SW480 (cell line): ENCODE data around the gene LCN6.
A peak's percentile ranks its signal among the peaks of the same experiment; 100 is the strongest.
"Not testable (repeated sequence)": the region's sequence is repeated elsewhere in the genome, so short reads cannot be mapped to it uniquely, and the experiment has no call there.

Experiments
- DNase-seq: peaks from one replicate; pipeline ENCODE4 v3.0.0-alpha.2; 2016; ENCODE audit warnings: low spot score

The LCN6 gene

DNA sequence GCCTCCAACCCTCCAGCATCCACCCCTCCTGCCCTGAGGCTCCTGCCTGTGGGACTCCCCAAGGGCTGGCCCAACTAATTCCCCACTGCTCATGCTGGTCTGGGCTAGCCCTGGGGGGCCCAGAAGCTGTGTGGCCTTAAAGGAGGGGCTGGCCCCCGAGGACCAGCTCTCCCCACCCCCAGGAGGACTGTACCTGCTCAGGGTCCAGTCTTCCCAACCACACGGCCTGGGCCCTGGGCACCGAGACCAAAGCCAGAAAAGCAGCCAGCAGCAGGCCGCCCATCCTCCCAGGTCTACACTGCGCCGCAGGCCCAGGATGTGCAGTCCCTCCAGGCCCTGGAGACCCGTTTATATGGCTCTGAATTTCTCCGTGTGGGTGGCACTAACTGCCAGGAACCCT, at the start of gene LCN6:
Gene LCN6, minus strand, starts transcription at position 325 of the 400 bp plus-strand sequence. Its CDS starts 42 bp downstream, at position 283.
- DNase-seq: no peak

DNA sequence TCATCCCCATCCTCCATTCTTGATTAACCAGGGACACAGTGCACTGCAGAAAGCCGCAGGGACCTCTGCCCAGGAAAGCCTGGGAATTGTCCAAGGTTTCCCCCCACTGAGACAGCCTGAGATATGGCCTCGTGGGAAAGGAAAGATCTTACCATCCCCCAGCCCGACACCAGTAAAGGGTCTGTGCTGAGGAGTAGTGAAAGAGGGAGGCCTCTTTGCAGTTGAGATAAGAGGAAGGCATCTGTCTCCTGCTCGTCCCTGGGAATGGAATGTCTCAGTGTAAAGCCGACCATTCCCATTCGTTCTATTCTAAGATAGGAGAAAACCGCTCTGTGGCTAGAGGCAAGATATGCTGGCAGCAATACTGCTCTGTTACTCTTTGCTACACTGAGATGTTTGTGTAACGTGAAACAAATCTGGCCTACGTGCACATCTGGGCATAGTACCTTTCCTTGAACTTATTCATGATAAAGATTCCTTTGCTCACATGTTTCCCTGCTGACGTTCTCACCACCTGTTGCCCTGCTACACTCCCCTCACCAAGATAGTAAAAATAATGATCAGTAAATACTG, 48.5 kb upstream of the LCN6 start:
- DNase-seq: not testable (repeated sequence)

DNA sequence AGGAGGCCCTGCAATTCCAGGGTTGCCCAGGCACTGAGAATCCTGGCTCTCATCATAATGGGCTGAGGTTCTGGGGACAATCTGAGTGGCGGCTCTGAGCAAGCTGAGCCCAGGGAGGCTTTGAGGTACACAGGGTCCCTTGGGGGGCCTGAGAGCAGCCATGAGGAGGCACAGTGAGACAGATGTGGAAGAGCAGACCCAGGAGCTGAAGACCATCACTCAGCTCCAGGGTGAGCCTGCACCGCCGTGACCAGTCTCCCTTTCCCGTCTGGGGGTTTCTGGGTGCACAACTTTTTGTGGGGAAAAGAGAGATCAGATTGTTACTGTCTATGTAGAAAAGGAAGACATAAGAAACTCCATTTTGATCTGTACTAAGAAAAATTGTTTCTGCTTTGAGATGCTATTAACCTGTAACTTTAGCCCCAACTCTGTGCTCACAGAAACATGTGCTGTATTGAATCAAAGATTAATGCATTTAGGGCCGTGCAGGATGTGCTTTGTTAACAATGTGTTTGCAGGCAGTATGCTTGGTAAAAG, 48.0 kb upstream of the LCN6 start, which contains the start of gene CCDC183:
Gene CCDC183, plus strand, starts transcription at position 101 of the 537 bp plus-strand sequence. Its CDS starts 60 bp downstream, at position 161.
- no peak for DNase-seq

GRCh38 chr9:136795000-136795348, 46.6 kb upstream of the LCN6 start:
- DNase-seq: no peak

GRCh38 chr9:136794281-136794999, 46.1 kb upstream of the LCN6 start:
- no peak for DNase-seq

DNA sequence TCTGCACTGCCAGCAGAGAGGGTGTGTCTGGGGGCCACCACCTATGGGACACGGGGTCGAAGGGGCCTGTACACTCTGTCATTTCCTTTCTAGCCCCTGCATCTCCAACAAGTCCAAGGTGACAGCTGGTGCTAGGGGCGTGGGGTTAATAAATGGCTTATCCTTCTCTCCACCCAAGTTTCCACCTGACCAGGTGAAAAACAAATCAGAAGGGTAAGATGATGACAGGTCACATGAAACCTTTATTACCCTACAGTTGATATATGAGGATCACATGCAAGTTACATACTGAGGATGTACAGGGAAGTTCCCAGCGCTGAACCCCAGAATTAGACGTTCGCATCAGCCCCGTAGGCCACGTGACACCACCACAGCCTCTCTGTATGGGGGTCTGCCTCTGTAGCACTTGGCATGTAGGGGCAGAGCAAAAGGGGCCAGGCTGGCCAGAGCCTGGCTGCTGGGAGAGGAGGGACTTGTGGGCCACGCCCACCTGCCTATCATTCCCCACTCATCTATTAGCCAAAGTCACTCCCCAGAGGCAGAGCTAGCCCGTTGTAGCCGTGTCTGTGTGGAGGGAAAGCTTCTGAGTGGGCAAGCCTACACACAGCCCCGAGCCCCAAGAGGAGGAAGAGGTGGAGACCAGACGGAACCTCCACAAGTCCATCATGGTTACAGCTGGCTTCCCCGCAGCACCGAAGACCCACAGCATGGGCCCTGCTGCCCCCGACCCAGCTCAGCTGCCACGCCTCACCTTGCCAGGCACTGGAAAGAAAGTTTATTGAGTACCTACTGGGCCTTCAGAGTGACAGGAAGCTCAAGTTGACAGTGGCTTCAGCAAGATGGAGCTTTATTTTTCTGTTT, 45.0 kb upstream of the LCN6 start:
- DNase-seq: no peak

- no peak for DNase-seq
Observed at GRCh38 chr9:136792321-136793085, 44.2 kb upstream of the LCN6 start.

- peak; percentile 84 for DNase-seq
Observed at GRCh38 chr9:136791516-136792276, 43.4 kb upstream of the LCN6 start.

DNA sequence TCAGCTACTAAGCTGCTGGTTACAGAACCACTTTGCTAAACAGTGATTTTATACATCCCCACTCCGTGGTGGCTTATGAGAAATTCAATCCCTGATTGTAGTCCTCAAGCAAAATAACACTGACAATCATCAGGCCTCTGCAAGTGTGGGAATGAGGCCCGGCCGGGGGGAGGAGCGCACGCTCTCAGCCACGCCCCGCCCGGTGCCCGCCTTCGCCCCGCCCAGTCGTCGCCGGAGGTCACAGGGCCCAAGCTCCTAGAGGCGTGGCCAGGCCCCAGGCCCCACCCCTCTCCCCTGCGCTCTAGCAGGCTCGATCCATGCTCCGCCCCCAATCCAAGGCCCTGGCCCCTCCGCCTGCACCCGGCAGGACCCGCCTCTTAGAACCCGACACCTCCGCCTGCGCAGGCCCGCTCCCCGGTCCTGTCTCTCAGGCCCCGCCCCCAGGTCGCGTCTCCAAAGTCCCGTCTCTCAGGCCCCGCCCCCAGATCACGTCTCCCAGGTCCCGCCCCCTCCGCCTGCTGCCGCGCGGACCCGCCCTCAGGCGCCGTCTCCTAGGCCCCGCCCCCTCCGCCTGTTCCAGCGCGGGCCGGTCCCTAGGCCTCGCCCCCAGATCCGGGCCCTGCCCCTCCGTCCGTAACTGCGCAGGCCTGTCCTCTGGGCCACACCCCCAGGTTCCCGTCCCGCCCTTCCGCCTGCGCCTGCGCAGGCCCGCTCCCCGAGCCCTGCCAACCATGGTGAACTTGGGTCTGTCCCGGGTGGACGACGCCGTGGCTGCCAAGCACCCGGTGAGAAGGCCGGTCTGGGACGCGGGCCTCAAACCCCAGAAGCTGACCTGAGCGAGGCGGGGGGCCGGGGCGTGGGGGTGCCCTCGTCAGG, 42.6 kb upstream of the LCN6 start, which contains the start of gene TMEM141:
Gene TMEM141, plus strand, starts transcription at position 705 of the 876 bp plus-strand sequence. Its CDS starts 27 bp downstream, at position 732.
- DNase-seq: peak; percentile 99

- no peak for DNase-seq
Observed at GRCh38 chr9:136789523-136789937, 41.2 kb upstream of the LCN6 start.

GRCh38 chr9:136788644-136789522, 40.6 kb upstream of the LCN6 start:
- not testable (repeated sequence) for DNase-seq

DNA sequence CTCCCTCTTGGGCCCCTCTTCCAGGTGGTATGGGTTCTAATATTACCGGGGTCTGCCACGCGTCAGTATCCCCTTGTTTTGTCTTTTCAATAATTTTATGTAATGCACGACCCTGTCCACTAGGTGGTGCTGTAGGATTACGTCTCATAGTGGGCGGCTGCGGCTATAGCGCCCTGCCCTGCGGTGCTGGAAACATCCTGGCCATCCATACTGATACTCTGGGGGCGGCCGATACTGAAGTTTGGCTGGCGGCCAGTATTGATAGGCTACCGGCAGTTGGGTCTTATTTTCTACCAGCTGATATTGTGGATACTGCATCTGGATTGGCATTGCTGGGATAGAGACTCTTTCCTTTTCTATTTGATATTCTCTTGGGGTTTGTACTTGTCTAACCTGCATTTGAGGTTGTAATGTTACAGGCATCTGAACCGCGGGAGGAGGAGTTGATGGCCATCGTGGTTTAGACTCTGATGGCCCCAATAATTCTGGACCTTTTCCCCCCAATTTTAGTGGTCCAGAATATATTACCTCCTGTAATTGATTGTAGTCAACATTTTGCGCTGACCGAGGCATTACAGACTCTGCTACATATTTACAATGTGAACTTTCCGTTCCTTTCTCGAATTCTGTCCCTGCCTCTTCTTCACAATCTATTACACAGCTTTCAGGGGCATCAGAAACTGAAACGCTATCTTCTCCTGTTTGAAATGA, 39.5 kb upstream of the LCN6 start:
- DNase-seq: peak; percentile 63

GRCh38 chr9:136786983-136787382, 38.7 kb upstream of the LCN6 start:
- DNase-seq: not testable (repeated sequence)

GRCh38 chr9:136786451-136786850, 38.1 kb upstream of the LCN6 start:
- no peak for DNase-seq

GRCh38 chr9:136785565-136786355, 37.4 kb upstream of the LCN6 start:
- DNase-seq: not testable (repeated sequence)

GRCh38 chr9:136784997-136785361, 36.7 kb upstream of the LCN6 start:
- DNase-seq: no peak

DNA sequence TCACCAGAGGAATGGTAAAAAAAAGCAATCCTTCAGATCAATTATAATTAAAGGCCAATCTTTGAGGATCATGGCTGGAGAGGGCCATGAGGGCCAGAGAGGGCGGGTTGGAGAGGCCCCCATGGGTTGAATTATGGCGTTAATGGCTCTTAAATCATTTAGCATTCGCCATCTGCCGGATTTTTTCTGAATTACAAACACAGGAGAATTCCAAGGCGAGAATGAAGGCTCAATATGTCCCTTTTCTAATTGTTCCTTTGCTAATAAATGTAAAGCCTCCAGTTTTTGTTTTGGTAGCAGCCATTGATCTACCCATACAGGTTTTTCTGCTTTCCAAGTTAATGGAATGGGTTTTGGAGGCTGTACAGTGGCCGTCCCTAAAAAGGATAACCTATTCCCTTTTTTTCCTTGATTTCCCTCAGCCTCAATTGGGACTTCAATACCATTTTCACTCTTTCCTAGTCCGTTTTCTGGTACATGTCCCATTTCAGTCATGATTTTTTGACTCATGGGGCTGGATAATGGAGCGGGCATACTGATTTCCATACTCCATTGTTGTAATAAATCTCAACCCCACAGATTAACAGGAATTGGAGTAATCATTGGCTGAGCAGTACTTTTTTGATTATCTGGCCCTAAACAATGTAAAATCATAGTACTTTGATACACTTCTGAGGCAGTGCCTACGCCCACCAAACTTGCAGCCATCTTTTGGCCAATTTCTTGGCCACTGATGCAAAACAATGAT, 36.1 kb upstream of the LCN6 start:
- no peak for DNase-seq
